Loucy (cell line): ENCODE results near the gene HSBP1L1.

ENCODE experiments used
- H2AFZ ChIP-seq: fragments of 200-600 bp; sonication (generic); 2 replicates; pipeline ENCODE4 v1.6.0; 2016; ENCODE audit warnings: antibody characterized with exemption, mild to moderate bottlenecking, low read length, moderate library complexity
- H3F3A ChIP-seq: fragments of 200-600 bp; 2 replicates; pipeline ENCODE4 v1.6.0; 2016; ENCODE audit warnings: antibody characterized with exemption, low read depth, mild to moderate bottlenecking
- H3K27me3 ChIP-seq: fragments of 200-600 bp; sonication (generic); 2 replicates; pipeline ENCODE4 v1.6.1; 2014; ENCODE audit warnings: low read length, mild to moderate bottlenecking; ENCODE audit not compliant: insufficient read depth, poor library complexity, severe bottlenecking
- H3K36me3 ChIP-seq: fragments of 200-600 bp; sonication (generic); 2 replicates; pipeline ENCODE4 v1.6.1; 2016; ENCODE audit warnings: low read length; ENCODE audit not compliant: insufficient read depth
- H3K4me1 ChIP-seq: fragments of 200-600 bp; sonication (generic); 2 replicates; pipeline ENCODE4 v1.5.1; 2014; ENCODE audit warnings: low read length, mild to moderate bottlenecking; ENCODE audit not compliant: insufficient read depth, poor library complexity, severe bottlenecking
- H3K4me2 ChIP-seq: fragments of 200-600 bp; sonication (generic); 2 replicates; pipeline ENCODE4 v1.6.0; 2014; ENCODE audit warnings: antibody characterized with exemption, low read length, low read depth, mild to moderate bottlenecking; ENCODE audit not compliant: poor library complexity, severe bottlenecking
- H3K4me3 ChIP-seq: fragments of 200-600 bp; sonication (generic); 2 replicates; pipeline ENCODE4 v1.5.1; 2014; ENCODE audit warnings: low read length, mild to moderate bottlenecking, mixed read lengths; ENCODE audit not compliant: poor library complexity, severe bottlenecking
- H3K79me2 ChIP-seq: fragments of 200-600 bp; sonication (generic); 2 replicates; pipeline ENCODE4 v1.6.1; 2014; ENCODE audit warnings: low read length; ENCODE audit not compliant: insufficient read depth
- H3K9ac ChIP-seq: fragments of 200-600 bp; sonication (generic); 2 replicates; pipeline ENCODE4 v1.6.0; 2014; ENCODE audit warnings: mild to moderate bottlenecking, low read depth, low read length, moderate library complexity; ENCODE audit not compliant: poor library complexity, severe bottlenecking
- H3K9me2 ChIP-seq: fragments of 200-600 bp; sonication (generic); replicated peaks from 2 replicates; pipeline ENCODE4 v1.6.1; 2016; ENCODE audit warnings: low read depth, low read length, mixed read lengths
- H3K9me3 ChIP-seq: fragments of 200-600 bp; sonication (generic); 2 replicates; pipeline ENCODE4 v1.6.1; 2014; ENCODE audit warnings: mild to moderate bottlenecking, antibody characterized with exemption, low read length, low read depth; ENCODE audit not compliant: insufficient read depth
- H4K20me1 ChIP-seq: fragments of 200-600 bp; sonication (generic); 2 replicates; pipeline ENCODE4 v1.6.0; 2014; ENCODE audit warnings: antibody characterized with exemption, low read length, mild to moderate bottlenecking; ENCODE audit not compliant: insufficient read depth, poor library complexity, severe bottlenecking
- CTCF ChIP-seq: fragments of 200-600 bp; sonication (generic); conservative IDR thresholded peaks from 2 replicates; pipeline ENCODE4 v1.5.1; 2014; ENCODE audit warnings: mild to moderate bottlenecking, antibody characterized with exemption, low read length
- EZH2phosphoT487 ChIP-seq: fragments of 200-600 bp; IDR thresholded peaks from 2 replicates; pipeline ENCODE4 v1.6.1; 2018; ENCODE audit warnings: antibody characterized with exemption, mild to moderate bottlenecking, moderate library complexity, borderline replicate concordance

HSBP1L1 gene

DNA sequence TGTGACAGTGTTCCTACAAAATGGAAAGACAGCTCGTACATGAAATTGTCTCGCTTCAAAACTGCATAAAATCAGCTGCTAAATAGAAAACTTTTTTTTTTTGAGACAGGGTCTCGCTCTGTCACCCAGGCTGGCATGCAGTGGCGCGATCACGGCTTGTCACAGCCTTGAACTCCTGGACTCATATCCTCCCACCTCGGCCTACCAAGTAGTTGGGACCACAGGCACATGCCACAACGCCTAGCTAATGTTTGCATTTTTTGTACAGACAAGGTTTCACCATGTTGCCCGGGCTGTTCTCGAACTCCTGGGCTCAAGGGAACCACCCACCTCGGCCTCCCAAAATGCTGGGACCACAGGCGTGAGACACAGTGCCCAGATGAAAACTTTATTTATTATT lies 20.7 kb downstream of the HSBP1L1 start:
- H3F3A ChIP-seq = no peaks in the 10 kb centered on the region
- peak overlapping the region; percentile 91 for H3K4me3 ChIP-seq
- no peaks in the 10 kb centered on the region for H3K9me3 ChIP-seq
- peak overlapping the region; percentile 99 for H3K9ac ChIP-seq
- no peaks in the 10 kb centered on the region for H3K27me3 ChIP-seq
- peaks cover 77% of the 10 kb centered on the region for H4K20me1 ChIP-seq
- H3K4me2 ChIP-seq = peak overlapping the region; percentile 94
- peaks cover 83% of the 10 kb centered on the region for H3K79me2 ChIP-seq
- no peak overlapping the region for H2AFZ ChIP-seq
- no peaks in the 10 kb centered on the region for H3K9me2 ChIP-seq
- H3K36me3 ChIP-seq = no peaks in the 10 kb centered on the region
- TF ChIP-seq CTCF = no peak
- H3K4me1 ChIP-seq = peaks cover 71% of the 10 kb centered on the region

DNA sequence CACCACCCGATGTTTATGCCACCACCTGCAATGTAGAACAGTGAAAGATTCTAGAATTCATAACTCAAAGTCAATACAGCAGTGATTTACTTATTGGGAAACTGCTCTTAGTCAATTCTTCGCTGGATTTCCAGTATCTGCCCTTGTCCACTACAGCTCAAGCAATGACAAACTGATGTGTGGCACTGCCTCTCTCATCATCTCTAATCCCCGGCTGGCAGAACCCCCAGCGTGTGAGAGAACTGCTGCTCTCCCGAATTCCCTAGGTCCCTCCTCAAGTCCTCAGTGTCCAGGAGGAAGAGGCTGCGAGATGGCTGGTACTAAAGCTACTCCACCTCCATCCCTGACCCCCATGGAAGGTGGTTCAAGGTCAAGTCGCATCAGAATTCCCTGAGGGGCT lies 22.3 kb downstream of the HSBP1L1 start:
- H3K9me3 ChIP-seq = no peaks in the 10 kb centered on the region
- peak overlapping the region; percentile 94 for H3K4me2 ChIP-seq
- peak overlapping the region; percentile 99 for H3K9ac ChIP-seq
- H3K4me3 ChIP-seq = peak overlapping the region; percentile 91
- H3K4me1 ChIP-seq = peaks cover 64% of the 10 kb centered on the region
- H3K36me3 ChIP-seq = no peaks in the 10 kb centered on the region
- H3K27me3 ChIP-seq = no peaks in the 10 kb centered on the region
- H4K20me1 ChIP-seq = peaks cover 63% of the 10 kb centered on the region
- H3K9me2 ChIP-seq = no peaks in the 10 kb centered on the region
- TF ChIP-seq CTCF = no peak
- TF ChIP-seq EZH2phosphoT487 = no peak
- peaks cover 68% of the 10 kb centered on the region for H3K79me2 ChIP-seq
- H2AFZ ChIP-seq = no peak overlapping the region
- no peaks in the 10 kb centered on the region for H3F3A ChIP-seq

DNA sequence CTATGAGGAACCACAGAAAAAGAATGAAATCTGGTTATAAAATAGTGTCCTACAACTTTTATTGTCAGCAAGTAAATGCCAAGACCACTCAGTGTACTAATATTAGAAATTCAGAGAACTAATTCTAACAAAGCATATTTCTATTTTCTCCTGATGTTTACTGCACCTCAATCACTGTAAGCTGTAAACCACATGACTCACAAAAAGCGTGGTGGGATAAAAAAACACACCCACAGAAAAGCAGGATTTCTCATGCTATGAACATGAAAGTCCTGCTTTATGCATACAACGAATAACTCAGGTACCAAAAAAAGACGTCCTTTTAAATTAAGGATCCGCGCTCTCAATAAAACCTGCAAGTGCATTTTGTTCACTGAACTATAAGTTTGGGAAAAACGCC lies 23.1 kb downstream of the HSBP1L1 start:
- no peak for TF ChIP-seq EZH2phosphoT487
- TF ChIP-seq CTCF = no peak
- peak overlapping the region; percentile 99 for H3K9ac ChIP-seq
- H3K9me2 ChIP-seq = no peaks in the 10 kb centered on the region
- peaks cover 55% of the 10 kb centered on the region for H4K20me1 ChIP-seq
- no peaks in the 10 kb centered on the region for H3K36me3 ChIP-seq
- peak overlapping the region; percentile 91 for H3K4me3 ChIP-seq
- peaks cover 55% of the 10 kb centered on the region for H3K4me1 ChIP-seq
- H3K79me2 ChIP-seq = peaks cover 59% of the 10 kb centered on the region
- no peaks in the 10 kb centered on the region for H3F3A ChIP-seq
- H3K27me3 ChIP-seq = no peaks in the 10 kb centered on the region
- H3K4me2 ChIP-seq = peak overlapping the region; percentile 94
- no peaks in the 10 kb centered on the region for H3K9me3 ChIP-seq
- peak overlapping the region; percentile 97 for H2AFZ ChIP-seq
